ENCODE results near the gene HS3ST5.
"Not testable (repeated sequence)": the region's sequence is repeated elsewhere in the genome, so short reads cannot be mapped to it uniquely, and the experiment has no call there.

Gene HS3ST5

DNA sequence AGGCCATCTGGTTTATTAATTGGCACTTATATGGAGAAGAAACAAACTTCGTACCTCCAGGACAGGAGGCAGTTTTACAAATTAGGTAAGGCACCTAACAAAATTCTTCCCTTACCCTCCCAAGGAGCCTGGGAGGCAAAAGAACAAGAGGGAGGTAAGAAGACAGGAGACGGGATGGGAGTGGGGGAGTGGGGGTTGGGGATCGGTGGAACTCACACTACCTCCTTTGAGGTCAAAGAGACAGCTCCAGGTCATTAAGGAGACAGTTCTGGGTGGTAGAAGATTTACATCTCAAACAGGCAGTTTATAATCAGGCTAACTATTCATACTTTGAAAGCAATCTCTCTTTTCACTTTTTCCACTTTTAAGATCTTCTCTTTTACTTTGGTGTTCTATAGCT is 259.6 kb downstream of the HS3ST5 start:
- DNase-seq, result no peak

DNA sequence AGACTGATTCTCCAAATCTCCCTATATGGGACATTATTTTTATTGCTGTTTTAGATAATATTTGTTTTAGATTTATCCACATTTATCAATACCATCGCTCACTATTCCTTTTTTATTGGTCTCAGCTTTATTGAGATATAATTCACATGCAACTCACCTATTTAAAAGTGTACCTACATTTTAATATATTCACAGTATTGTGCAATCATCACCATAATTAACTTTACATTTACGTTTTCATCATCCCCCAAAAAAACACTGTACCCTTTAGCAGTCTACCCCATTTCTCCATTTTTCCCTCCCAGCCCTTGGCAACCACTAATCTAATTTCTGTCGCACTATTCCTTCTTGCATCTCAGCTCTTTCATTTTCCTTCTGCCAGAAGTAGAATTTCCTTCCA is 261.1 kb downstream of the HS3ST5 start:
- DNase-seq, result no peak

GRCh38 chr6:114080891-114081510 is 261.8 kb downstream of the HS3ST5 start:
- no peak for DNase-seq

DNA sequence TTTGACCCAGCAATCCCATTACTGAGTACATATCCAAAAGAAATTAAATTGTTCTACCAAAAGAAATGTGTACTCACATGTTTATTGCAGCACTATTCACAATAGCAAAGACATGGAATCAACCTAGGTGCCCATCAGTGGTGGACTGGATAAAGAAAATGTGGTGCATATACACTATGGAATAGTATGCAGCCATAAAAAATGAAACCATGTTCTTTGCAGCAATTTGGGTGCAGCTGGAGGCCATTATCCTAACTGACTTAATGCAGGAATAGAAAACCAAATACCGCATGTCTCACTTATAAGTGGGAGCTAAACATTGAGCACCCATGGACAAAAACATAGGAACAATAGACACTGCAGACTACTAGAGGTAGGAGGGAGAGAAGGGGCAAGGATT is 262.4 kb downstream of the HS3ST5 start:
- not testable (repeated sequence) for DNase-seq

DNA sequence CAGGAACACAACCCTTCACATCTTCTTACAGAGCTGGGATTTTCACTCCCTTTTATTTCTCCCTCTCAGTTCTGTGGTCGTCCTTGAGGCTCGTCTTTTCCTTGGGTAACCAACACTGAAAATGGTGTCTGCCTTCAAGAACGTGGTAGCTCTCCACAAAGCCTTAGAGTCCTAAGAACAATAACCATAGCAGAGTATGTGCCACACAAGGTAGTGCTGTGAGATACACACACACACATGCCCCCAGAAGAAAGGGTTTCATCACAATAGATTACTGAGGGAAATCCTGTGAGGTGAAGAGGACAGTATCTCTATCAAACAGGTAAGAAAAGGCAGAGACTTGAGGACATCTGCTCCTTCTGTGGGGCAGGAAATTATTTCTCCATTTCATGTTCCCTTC is 267.0 kb downstream of the HS3ST5 start:
- DNase-seq, result no peak

DNA sequence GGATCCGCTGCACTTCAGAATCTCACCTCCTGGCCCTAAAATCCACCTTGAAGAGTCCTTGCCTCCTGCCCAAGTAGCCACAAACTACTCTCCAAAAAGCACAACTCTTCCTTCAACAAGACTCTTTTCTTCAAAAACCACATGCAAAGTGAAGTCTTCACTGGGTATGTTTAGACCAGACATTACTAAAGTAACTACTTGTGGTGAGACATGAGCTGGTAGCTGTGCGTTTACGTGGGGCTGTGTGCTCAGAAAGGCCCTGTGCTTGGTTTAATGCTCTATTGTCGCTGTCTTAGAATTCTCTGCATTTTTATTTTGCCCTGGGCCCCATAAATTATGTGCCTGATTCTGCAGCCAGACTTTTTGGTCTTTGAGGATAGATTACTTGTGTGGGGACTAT is 267.5 kb downstream of the HS3ST5 start:
- no peak for DNase-seq

- DNase-seq, result no peak
Observed at GRCh38 chr6:114068771-114069170, 274.1 kb downstream of the HS3ST5 start.

DNA sequence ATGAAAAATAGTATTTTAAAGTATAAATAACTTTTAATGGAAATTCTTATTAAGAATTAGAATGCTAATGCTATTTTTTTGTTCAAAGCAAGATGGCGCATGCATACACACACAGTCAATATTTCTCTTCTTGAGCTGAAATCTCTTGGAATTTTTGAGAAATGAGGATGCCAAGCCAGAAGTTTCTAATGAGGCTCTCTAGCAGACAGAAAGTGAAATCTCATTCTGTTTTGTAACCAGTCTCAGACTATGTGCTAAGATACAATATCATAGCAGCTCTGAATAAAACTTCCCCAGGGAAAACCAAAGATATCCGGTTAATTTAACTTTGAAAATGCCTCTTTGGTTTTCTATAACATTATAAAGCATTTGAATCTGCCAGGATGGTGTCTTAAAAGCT is 274.7 kb downstream of the HS3ST5 start:
- DNase-seq, result no peak

GRCh38 chr6:114064862-114065261 is 278.0 kb downstream of the HS3ST5 start:
- no peak for DNase-seq

- DNase-seq, result no peak
Observed at GRCh38 chr6:114063956-114064355, 278.9 kb downstream of the HS3ST5 start.

- DNase-seq, result no peak
Observed at GRCh38 chr6:114062199-114062598, 280.6 kb downstream of the HS3ST5 start.

GRCh38 chr6:114061741-114062140 is 281.1 kb downstream of the HS3ST5 start:
- no peak for DNase-seq

GRCh38 chr6:114061116-114061515 is 281.7 kb downstream of the HS3ST5 start:
- no peak for DNase-seq

DNA sequence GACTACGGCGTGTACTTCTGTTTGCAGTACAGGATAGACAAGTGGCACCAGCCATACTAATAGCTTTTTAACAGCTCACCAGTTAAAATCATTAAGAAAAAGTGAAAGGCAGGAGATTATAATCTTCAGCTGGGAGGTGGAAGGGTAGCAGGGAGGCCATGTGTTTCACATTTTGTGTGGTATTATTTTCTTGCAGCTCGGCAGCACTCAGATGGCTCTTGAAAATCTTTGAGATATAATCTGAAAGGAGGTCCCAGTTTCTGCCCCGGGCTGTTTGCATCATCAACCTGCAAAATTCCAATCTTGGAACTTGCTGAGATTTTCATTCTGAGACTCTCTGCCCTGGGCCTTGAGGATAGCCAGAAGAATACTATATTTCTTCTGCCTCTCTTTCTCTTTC is 284.4 kb downstream of the HS3ST5 start:
- no peak for DNase-seq

GRCh38 chr6:114055763-114056162 is 287.1 kb downstream of the HS3ST5 start:
- DNase-seq, result no peak

DNA sequence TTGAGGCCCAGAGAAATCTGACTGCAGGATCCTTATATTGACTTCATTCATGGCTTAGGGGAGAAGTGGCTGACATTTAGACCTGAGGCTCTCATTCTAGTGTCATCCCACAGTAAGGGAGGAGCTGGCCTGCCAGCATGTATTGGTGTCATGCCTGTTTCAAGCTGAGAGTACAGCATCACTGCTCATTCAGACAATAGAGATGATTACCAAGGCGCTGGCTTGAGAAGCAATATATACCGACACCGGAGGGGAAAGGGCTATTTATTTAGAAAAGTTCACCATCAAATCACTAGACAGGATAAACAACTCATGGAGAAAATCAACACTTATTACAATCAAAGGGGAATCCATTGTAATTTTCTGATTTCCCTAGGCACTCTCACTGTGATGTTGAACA is 287.5 kb downstream of the HS3ST5 start:
- DNase-seq, result no peak

- no peak for DNase-seq
Observed at GRCh38 chr6:114053791-114054190, 289.0 kb downstream of the HS3ST5 start.

DNA sequence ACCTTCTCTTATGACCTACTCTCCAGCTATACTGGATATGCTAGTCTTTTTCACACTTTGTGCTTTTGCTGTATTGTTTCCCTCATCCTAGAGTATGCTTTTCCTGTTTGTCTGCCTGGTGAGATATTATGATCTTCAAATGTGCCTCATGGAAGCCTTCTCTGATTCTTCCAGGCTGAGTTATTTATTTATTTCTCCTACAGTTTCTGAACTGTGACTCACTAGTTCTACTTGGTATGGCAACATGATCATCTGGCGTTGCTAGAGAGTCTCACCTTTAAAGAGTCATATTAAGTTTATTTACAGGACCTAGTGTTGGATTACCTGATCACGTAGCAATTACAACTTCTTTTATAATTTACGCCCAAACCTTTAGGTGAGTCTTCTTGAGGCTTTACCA is 290.7 kb downstream of the HS3ST5 start:
- no peak for DNase-seq

DNA sequence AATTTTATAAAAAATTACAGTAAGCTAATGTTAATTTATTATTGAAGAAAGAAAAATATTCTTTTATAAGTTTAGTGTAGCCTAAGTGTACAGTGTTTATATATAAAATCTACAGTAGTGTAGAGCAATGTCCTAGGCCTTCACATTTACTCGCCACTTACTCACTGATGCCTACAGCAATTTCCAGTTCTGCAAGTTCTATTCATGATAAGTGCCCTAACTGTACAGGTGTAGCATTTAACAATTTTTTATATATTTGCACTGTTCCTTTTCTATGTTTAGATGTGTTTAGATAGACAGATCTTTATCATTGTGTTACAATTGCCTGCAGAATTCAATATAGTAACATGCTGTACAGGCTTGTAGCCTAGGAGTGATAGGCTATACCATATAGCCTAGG is 291.8 kb downstream of the HS3ST5 start:
- no peak for DNase-seq

- DNase-seq, result no peak
Observed at GRCh38 chr6:114049367-114049966, 293.4 kb downstream of the HS3ST5 start.

DNA sequence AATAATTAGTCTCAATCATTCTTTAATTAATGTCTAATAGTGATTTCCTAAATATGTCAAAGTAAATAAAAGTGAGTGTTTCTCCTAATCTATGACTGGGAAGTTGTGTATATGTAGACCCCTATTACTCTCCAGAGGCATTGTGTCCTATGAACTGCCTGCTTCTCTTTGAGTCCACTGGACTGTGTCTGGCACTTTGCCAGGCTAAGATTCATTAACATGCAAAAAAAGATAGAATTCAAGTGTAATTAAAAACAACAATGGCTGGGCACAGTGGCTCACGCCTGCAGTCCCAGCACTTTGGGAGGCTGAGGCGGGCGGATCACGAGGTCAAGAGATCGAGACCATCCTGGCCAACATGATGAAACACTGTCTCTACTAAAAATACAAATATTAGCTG is 298.3 kb downstream of the HS3ST5 start:
- not testable (repeated sequence) for DNase-seq

DNA sequence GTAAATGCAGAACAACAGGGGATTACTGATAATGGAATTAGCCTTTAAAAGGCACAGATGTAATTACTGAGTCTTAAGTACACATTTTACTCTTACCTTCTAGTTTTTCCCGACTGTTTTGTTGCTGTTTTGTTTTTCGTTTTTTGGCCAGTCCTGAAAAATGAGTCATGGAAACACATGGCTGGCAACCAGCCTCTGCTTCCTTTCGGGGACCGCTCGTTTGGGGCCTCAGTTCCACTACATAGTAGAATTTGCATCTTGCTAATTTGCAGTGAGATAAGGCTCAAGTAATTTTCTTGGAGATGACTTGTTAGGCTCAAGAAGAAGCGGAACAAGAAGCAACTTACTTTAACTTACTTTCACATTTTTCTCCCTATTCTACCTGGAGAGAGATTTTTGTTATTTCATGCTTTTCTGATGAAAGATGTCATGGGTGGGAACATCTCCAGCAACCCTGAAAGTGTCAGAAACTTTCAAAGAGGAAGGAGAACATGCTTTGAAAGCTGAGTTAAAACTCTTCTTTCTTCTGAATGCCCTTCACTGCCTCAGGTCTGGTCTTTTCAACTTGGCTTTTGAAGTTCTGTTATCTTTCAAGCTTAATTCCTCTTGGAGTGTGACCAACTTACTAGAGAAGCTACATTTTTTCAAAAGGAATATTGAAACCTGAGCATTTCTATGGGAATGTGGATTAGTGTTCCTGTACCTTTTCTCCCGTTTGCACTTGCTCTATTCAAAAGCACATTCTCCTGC is 300.4 kb downstream of the HS3ST5 start:
- DNase-seq, result no peak

DNA sequence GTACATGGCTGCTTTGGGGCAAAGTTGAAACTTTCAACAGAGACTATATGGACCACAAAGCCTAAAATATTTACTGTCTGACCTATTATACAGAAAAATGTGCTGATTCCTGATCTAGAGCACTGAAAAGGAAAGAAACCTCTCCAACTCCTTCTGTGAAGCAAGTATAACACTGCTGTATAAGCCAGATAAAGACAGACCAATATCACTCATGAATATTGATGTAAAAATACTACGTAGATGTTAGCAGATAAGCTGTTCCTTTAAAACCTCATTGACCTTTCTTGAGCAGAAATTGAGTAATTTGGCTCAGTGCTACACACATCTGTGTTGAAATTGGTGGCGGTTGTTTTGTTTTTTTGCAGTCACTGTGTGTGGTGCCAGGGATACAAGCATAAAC is 302.0 kb downstream of the HS3ST5 start:
- no peak for DNase-seq

GRCh38 chr6:114039841-114040240 is 303.0 kb downstream of the HS3ST5 start:
- DNase-seq, result no peak

GRCh38 chr6:114033606-114034005 is 309.2 kb downstream of the HS3ST5 start:
- DNase-seq, result no peak
